Caco-2 (cell line): ENCODE results near the gene IMPDH1. TPM values are rescaled to one million over a fixed set of nuclear protein-coding genes. Genes with fewer than 3 reads are reported as not detected.

Experiments used
- BruUV-seq: library from RNA; stranded (reverse); fragments of 400-500 nt; replicated peaks from 2 replicates; lab custom pipeline; 2021; lab: Mats Ljungman, UMichigan
- CTCF ChIA-PET: fragments of 300-600 bp; sonication (Branson Sonifier 250); formaldehyde crosslinking; loops from one replicate; lab custom pipeline; 2022; ENCODE audit warnings: antibody characterized with exemption; lab: Charles Lee
- POLR2A ChIA-PET: fragments of 300-600 bp; sonication (Branson Sonifier 250); formaldehyde crosslinking; loops from one replicate; lab custom pipeline; 2022; ENCODE audit warnings: antibody characterized with exemption; lab: Charles Lee
- DNase-seq, 2 experiments: peaks; one replicate each; pipeline versions ENCODE4 v3.0.0 to v3.0.0-alpha.2; 2020 to 2022
- H3K27me3 ChIP-seq: replicated peaks from 2 replicates; pipeline ENCODE4 v1.6.0; 2011; ENCODE audit warnings: low read length; ENCODE audit not compliant: control insufficient read depth, insufficient read depth
- H3K36me3 ChIP-seq: 2 replicates; pipeline ENCODE4 v1.5.1; 2011; ENCODE audit warnings: low read length; ENCODE audit not compliant: control insufficient read depth, insufficient read depth
- H3K4me1 ChIP-seq: fragments of 250-450 bp; sonication (Bioruptor Pico); 2 replicates; pipeline ENCODE4 v1.5.1; 2020; ENCODE audit warnings: mild to moderate bottlenecking
- H3K4me3 ChIP-seq: 2 replicates; pipeline ENCODE4 v1.5.1; 2011; ENCODE audit warnings: low read depth, mild to moderate bottlenecking, control low read depth, low read length
- H3K9me3 ChIP-seq: fragments of 250-450 bp; sonication (Bioruptor Pico); 2 replicates; pipeline ENCODE4 v1.5.1; 2020; ENCODE audit warnings: mild to moderate bottlenecking, moderate library complexity
- H3K27ac Mint-ChIP-seq: one replicate; pipeline ENCODE4 v1.8.0; 2022; ENCODE audit warnings: mixed read lengths; ENCODE audit not compliant: unreplicated experiment
- H3K27me3 Mint-ChIP-seq: one replicate; pipeline ENCODE4 v1.8.0; 2022; ENCODE audit warnings: mixed read lengths; ENCODE audit not compliant: insufficient read depth, unreplicated experiment
- H3K36me3 Mint-ChIP-seq: one replicate; pipeline ENCODE4 v1.8.0; 2022; ENCODE audit warnings: mild to moderate bottlenecking, mixed read lengths; ENCODE audit not compliant: insufficient read depth, unreplicated experiment
- H3K4me1 Mint-ChIP-seq: one replicate; pipeline ENCODE4 v1.8.0; 2022; ENCODE audit warnings: low read depth, mixed read lengths; ENCODE audit not compliant: unreplicated experiment
- H3K4me3 Mint-ChIP-seq: one replicate; pipeline ENCODE4 v1.8.0; 2022; ENCODE audit warnings: mild to moderate bottlenecking, moderate library complexity, mixed read lengths; ENCODE audit not compliant: unreplicated experiment
- H3K9me3 Mint-ChIP-seq: one replicate; pipeline ENCODE4 v1.8.0; 2022; ENCODE audit warnings: mixed read lengths; ENCODE audit not compliant: unreplicated experiment
- intact Hi-C: fragments of 100-400 bp; cut with micrococcal nuclease; formaldehyde crosslinking; loops from one replicate; pipeline ENCODE4 v1.10.0; 2022; ENCODE audit not compliant: unreplicated experiment
- total RNA-seq: library from RNA; stranded (reverse); gene quantifications from 2 replicates; pipeline ENCODE4 v1.2.3, GENCODE V29; 2022
- TF ChIP-seq, protein P1 (sequence below), 2 experiments: fragments of 200-600 bp in 1 of 2; IDR thresholded peaks; 1 replicate in 1 of 2; 2 replicates in 1 of 2; pipeline versions ENCODE4 v1.5.1 to v1.8.0; 2011 to 2022; ENCODE audit warnings: antibody characterized with exemption in 1 of 2, control low read depth in 1 of 2, inconsistent platforms in 1 of 2, low read depth in 1 of 2, low read length in 1 of 2, mild to moderate bottlenecking in 1 of 2, moderate library complexity in 1 of 2; ENCODE audit not compliant: insufficient read depth in 1 of 2, severe bottlenecking in 1 of 2, unreplicated experiment in 1 of 2

IMPDH1 gene
- total RNA-seq, 1 experiment from 2014 or later, result 43.5 TPM

- POLR2A ChIA-PET, result interaction anchor here (0.9 kb wide), 1 partner anchor 40 kb away, joined by 4 read pairs; no protein-coding TSS in a partner anchor
- Mint-ChIP-seq H3K4me3 (no peak overlapping the region), H3K4me1 (no peaks in the 10 kb centered on the region), H3K9me3 (no peaks in the 10 kb centered on the region), H3K27me3 (no peaks in the 10 kb centered on the region), H3K27ac (no peak overlapping the region), H3K36me3 (no peaks in the 10 kb centered on the region)
- peak; percentile 82 to 85 for DNase-seq
- no TSS peak for BruUV-seq
- no peaks in the 10 kb centered on the region for H3K27me3 ChIP-seq
- no peak overlapping the region for H3K4me3 ChIP-seq
- intact Hi-C loops, result loop anchor here (1.0 kb wide), 1 partner anchor 40 kb away; no protein-coding TSS in a partner anchor
- no peaks in the 10 kb centered on the region for H3K36me3 ChIP-seq
- TF ChIP-seq, protein P1, sequence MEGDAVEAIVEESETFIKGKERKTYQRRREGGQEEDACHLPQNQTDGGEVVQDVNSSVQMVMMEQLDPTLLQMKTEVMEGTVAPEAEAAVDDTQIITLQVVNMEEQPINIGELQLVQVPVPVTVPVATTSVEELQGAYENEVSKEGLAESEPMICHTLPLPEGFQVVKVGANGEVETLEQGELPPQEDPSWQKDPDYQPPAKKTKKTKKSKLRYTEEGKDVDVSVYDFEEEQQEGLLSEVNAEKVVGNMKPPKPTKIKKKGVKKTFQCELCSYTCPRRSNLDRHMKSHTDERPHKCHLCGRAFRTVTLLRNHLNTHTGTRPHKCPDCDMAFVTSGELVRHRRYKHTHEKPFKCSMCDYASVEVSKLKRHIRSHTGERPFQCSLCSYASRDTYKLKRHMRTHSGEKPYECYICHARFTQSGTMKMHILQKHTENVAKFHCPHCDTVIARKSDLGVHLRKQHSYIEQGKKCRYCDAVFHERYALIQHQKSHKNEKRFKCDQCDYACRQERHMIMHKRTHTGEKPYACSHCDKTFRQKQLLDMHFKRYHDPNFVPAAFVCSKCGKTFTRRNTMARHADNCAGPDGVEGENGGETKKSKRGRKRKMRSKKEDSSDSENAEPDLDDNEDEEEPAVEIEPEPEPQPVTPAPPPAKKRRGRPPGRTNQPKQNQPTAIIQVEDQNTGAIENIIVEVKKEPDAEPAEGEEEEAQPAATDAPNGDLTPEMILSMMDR (IDR thresholded peaks at IDR 0.05; ENCODE audit: insufficient read depth in 1 of 2, low read depth in 1 of 2, low read length in 1 of 2, severe bottlenecking in 1 of 2, unreplicated experiment in 1 of 2), result peak; percentile 81 to 91
- no peaks in the 10 kb centered on the region for H3K9me3 ChIP-seq
- CTCF ChIA-PET, result interaction anchor here (0.6 to 7.2 kb wide), 13 partner anchors 9 to 178 kb away, joined by 3 to 109 read pairs (median 4); partner anchors contain the start of gene RBM28
- H3K4me1 ChIP-seq, result no peaks in the 10 kb centered on the region
Observed at GRCh38 chr7:128387216-128388144, 22.3 kb downstream of the IMPDH1 start.

- POLR2A ChIA-PET, result no interaction called here
- no peaks in the 10 kb centered on the region for H3K27me3 Mint-ChIP-seq
- no peak overlapping the region for H3K4me3 Mint-ChIP-seq
- no peaks in the 10 kb centered on the region for H3K4me1 Mint-ChIP-seq
- Histone ChIP-seq H3K36me3 (no peaks in the 10 kb centered on the region), H3K27me3 (no peaks in the 10 kb centered on the region), H3K4me1 (no peaks in the 10 kb centered on the region), H3K9me3 (no peaks in the 10 kb centered on the region), H3K4me3 (no peak overlapping the region)
- TF ChIP-seq, protein P1 (IDR thresholded peaks at IDR 0.05; ENCODE audit: insufficient read depth in 1 of 2, low read depth in 1 of 2, low read length in 1 of 2, severe bottlenecking in 1 of 2, unreplicated experiment in 1 of 2), result no peak
- H3K27ac Mint-ChIP-seq, result no peak overlapping the region
- no peaks in the 10 kb centered on the region for H3K9me3 Mint-ChIP-seq
- BruUV-seq, result no TSS peak
- DNase-seq, result no peak
- intact Hi-C loops, result no loop called here
- CTCF ChIA-PET, result interaction anchor here (7.2 kb wide), 1 partner anchor 38 kb away, joined by 109 read pairs; no protein-coding TSS in a partner anchor
- no peaks in the 10 kb centered on the region for H3K36me3 Mint-ChIP-seq
Observed at GRCh38 chr7:128385988-128386925, 23.5 kb downstream of the IMPDH1 start.

DNA sequence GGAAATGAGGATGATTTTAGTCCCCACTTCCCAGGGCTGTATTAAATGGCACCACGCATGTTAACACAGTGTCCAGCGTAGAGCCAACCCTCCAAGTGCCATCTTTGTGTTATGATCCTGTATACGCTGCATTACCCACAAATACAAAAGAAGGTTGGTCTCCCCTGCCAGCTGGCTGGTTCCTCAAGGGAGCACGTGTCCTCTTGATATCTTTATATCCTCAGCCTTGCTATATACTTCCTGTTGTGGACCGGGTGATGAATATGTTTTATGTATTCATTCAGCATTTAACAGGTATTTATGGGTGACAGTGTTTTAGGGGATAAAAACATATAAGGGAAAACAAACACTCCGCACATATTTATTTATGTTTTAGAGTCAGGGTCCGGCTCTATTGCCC, 25.1 kb downstream of the IMPDH1 start:
- no peak for DNase-seq
- Histone ChIP-seq H3K36me3 (no peaks in the 10 kb centered on the region), H3K27me3 (no peaks in the 10 kb centered on the region), H3K4me1 (no peaks in the 10 kb centered on the region), H3K9me3 (no peaks in the 10 kb centered on the region), H3K4me3 (no peak overlapping the region)
- intact Hi-C loops, result no loop called here
- Mint-ChIP-seq H3K27me3 (no peaks in the 10 kb centered on the region), H3K4me3 (no peak overlapping the region), H3K36me3 (no peaks in the 10 kb centered on the region), H3K9me3 (no peaks in the 10 kb centered on the region), H3K27ac (no peak overlapping the region), H3K4me1 (no peaks in the 10 kb centered on the region)
- BruUV-seq, result no TSS peak
- POLR2A ChIA-PET, result no interaction called here
- TF ChIP-seq, protein P1 (IDR thresholded peaks at IDR 0.05; ENCODE audit: insufficient read depth in 1 of 2, low read depth in 1 of 2, low read length in 1 of 2, severe bottlenecking in 1 of 2, unreplicated experiment in 1 of 2), result no peak
- CTCF ChIA-PET, result interaction anchor here (0.5 kb wide), 1 partner anchor 20 kb away, joined by 3 read pairs; no protein-coding TSS in a partner anchor
